ENCODE measurements around the gene PLXNB1. TPM values are rescaled to one million over a fixed set of nuclear protein-coding genes. Genes with fewer than 3 reads are reported as not detected.

The PLXNB1 gene
- total and polyA plus RNA-seq, 2 of the 13 experiments (the other 11 are each of a cell fraction or from before 2014, with no cell fraction given), result 86.0 to 143 TPM

DNA sequence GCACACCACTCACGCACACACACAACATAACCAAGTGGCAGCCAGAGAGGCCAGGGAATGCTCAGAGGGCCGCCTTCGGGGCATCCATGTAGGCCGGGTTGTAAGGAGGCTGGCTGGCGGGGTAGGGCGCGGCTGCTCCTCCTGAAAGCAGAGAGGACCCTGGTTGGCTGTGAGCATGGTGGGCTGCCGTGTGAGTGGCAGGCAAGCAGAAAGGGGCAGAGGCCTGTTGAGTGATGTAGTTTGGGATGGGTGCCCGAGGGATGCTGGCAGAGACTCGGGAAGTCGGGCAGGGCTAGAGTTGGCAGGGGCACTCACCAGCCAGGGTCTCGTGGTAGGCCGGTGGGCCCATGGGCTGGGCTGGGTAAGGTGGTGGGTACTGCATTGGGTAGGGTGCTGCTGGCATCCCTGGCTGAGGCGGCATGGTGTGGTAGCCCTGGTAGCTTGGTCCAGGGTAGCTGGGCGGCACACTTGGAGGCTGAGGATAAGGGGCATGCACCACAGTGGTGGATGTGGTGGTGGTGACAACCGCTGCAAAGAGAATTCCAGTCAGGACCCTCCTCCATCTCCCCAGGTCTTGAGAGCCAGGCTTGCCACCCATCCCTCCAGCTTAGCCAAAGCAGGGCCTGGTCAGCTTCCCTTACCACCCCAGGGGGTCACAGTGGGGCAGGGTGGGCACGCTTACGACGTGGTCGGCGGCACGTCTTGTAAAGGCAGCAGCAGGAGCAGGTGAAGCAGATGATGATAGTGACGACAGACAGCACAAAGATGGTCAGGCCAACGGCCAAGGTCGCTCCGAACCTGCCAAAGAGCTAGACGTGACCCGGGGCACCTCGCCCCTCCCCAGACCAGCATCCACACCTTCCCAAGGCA, 39.4 kb upstream of the PLXNB1 start:
- DNase-seq (ENCODE audit: low spot score) (no peak), FAIRE-seq (no peak), ATAC-seq (no peak)
- Histone ChIP-seq H3K4me1 (ENCODE audit: insufficient read depth, low read length) (peaks cover 68% of the 10 kb centered on the region), H4K20me1 (ENCODE audit: insufficient read depth, low read length) (no peaks in the 10 kb centered on the region), H2AFZ (ENCODE audit: low read length) (no peak overlapping the region), H3K27me3 (ENCODE audit: control insufficient read depth in 1 of 2, insufficient read depth in 2 of 2, low read length in 2 of 2) (no peaks in the 10 kb centered on the region; a peak in 1 of 5 replicates), H3K9ac (ENCODE audit: insufficient read depth, low read depth, low read length) (no peak overlapping the region), H3K4me2 (ENCODE audit: low read depth, low read length) (no peak overlapping the region), H3K4me3 (replicated peaks in 1 of 3; ENCODE audit: insufficient read depth in 1 of 3, low read depth in 2 of 3, low read length in 3 of 3) (no peak overlapping the region), H3K27ac (ENCODE audit: extremely low read length, insufficient read depth, low read length) (peak overlapping the region; percentile 54), H3K36me3 (replicated peaks in 1 of 2; ENCODE audit: control insufficient read depth in 1 of 2, insufficient read depth in 2 of 2, low read length in 2 of 2) (peaks cover 3 to 10% of the 10 kb centered on the region in 2 experiments; a peak in 3 of 5 replicates), H3K79me2 (ENCODE audit: insufficient read depth, low read length) (peaks cover 4% of the 10 kb centered on the region), H3K9me3 (ENCODE audit: low read length) (no peaks in the 10 kb centered on the region)
- no TSS peak for BruUV-seq (replicated peaks)
- ChIA-PET POLR2A (interaction anchor here (0.6 to 1.5 kb wide), 4 partner anchors 29 to 38 kb away, joined by 3 to 5 read pairs (median 4); partner anchors contain the start of genes CCDC51 and TMA7), CTCF (ENCODE audit: low intra/inter-chr PET ratio, low total read pairs) (no interaction called here)
- intact Hi-C loops (cut with micrococcal nuclease; ENCODE audit: unreplicated experiment) (no loop called here), in situ Hi-C loops (cut with HindIII; ENCODE audit: extremely low pct_ligation_motif_present, low pct_unique_long_range_greater_than_20kb) (loop anchor here (5.0 kb wide), 2 partner anchors 33 to 88 kb away; partner anchors contain the start of genes PFKFB4 and SHISA5)
- WGBS (ENCODE audit: low lambda C conversion rate), result 96% methylated on average over 19 of the region's 29 CpGs
- TF ChIP-seq HMG20B (CRISPR knock-in tag; conservative IDR thresholded peaks at IDR 0.05) (no peak), JUNB (CRISPR knock-in tag; IDR thresholded peaks at IDR 0.05; ENCODE audit: borderline replicate concordance) (no peak), ATF7-NPFF (CRISPR knock-in tag; IDR thresholded peaks at IDR 0.05; ENCODE audit: low read depth) (no peak), CREB3 (CRISPR knock-in tag; IDR thresholded peaks at IDR 0.05) (no peak), ZSCAN20 (CRISPR knock-in tag; IDR thresholded peaks at IDR 0.05; ENCODE audit: borderline replicate concordance) (no peak), NFIB (CRISPR knock-in tag; IDR thresholded peaks at IDR 0.05; ENCODE audit: borderline replicate concordance) (no peak), ZNF281 (CRISPR knock-in tag; IDR thresholded peaks at IDR 0.05; ENCODE audit: borderline replicate concordance) (no peak), ZNF766 (CRISPR knock-in tag; IDR thresholded peaks at IDR 0.05; ENCODE audit: borderline replicate concordance) (no peak), E2F2 (CRISPR knock-in tag; IDR thresholded peaks at IDR 0.05; ENCODE audit: borderline replicate concordance) (no peak), RBFOX2 (IDR thresholded peaks at IDR 0.05; ENCODE audit: low read depth, low read length) (peak; percentile 37; the same call in 1 of the 2 replicates)
- TF ChIP-seq, protein P1, sequence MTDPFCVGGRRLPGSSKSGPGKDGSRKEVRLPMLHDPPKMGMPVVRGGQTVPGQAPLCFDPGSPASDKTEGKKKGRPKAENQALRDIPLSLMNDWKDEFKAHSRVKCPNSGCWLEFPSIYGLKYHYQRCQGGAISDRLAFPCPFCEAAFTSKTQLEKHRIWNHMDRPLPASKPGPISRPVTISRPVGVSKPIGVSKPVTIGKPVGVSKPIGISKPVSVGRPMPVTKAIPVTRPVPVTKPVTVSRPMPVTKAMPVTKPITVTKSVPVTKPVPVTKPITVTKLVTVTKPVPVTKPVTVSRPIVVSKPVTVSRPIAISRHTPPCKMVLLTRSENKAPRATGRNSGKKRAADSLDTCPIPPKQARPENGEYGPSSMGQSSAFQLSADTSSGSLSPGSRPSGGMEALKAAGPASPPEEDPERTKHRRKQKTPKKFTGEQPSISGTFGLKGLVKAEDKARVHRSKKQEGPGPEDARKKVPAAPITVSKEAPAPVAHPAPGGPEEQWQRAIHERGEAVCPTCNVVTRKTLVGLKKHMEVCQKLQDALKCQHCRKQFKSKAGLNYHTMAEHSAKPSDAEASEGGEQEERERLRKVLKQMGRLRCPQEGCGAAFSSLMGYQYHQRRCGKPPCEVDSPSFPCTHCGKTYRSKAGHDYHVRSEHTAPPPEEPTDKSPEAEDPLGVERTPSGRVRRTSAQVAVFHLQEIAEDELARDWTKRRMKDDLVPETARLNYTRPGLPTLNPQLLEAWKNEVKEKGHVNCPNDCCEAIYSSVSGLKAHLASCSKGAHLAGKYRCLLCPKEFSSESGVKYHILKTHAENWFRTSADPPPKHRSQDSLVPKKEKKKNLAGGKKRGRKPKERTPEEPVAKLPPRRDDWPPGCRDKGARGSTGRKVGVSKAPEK (CRISPR knock-in tag; IDR thresholded peaks at IDR 0.05; ENCODE audit: borderline replicate concordance), result no peak

All from HepG2 (cell line).